HCT116 (cell line): Measurements from ENCODE around the gene COL21A1. TPM values are rescaled to one million over a fixed set of nuclear protein-coding genes. Genes with fewer than 3 reads are reported as not detected.

Experiments used
- ATAC-seq: fragments of 200-7000 bp; cut with Tn5 transposase; 2 replicates; pipeline ENCODE4 v1.9.1; 2020; ENCODE audit warnings: mild to moderate bottlenecking, moderate library complexity
- BruUV-seq: library from RNA; stranded (reverse); fragments of 400-500 nt; replicated peaks from 2 replicates; lab custom pipeline; 2021; lab: Mats Ljungman, UMichigan
- CTCF ChIA-PET: fragments of 300-600 bp; sonication (Branson Sonifier 250); formaldehyde crosslinking; loops from one replicate; lab custom pipeline; 2021; ENCODE audit warnings: antibody characterized with exemption; lab: Charles Lee
- POLR2A ChIA-PET: fragments of 300-600, 350-600 bp; sonication (Branson Sonifier 250); formaldehyde crosslinking; loops from one replicate; lab custom pipeline; 2021; ENCODE audit warnings: antibody characterized with exemption; lab: Charles Lee
- RAD21 ChIA-PET, 2 experiments: fragments of 300-600 bp; sonication (Branson Sonifier 250); formaldehyde crosslinking; loops; one replicate each; lab custom pipeline; 2023; ENCODE audit warnings: low total read pairs in 2 of 2; ENCODE audit not compliant: uncharacterized antibody in 2 of 2, unreplicated experiment in 2 of 2, low non-redundant PET in 1 of 2; lab: Charles Lee
- DNase-seq: peaks from one replicate; pipeline ENCODE4 v3.0.0-alpha.2; 2010; ENCODE audit warnings: low read depth, low spot score
- H2AFZ ChIP-seq: fragments of 200-600 bp; shearing (Covaris generic), sonication (generic); 2 replicates; pipeline ENCODE4 v1.6.1; 2017; ENCODE audit warnings: low read depth, mixed run types, mixed read lengths, antibody characterized with exemption, low read length; ENCODE audit not compliant: poor library complexity, severe bottlenecking
- H3K27ac ChIP-seq: 2 replicates; pipeline ENCODE4 v1.5.1; 2012; ENCODE audit warnings: low read depth, low read length
- H3K27me3 ChIP-seq: fragments of 200-600 bp; sonication (generic); 2 replicates; pipeline ENCODE4 v1.6.1; 2016; ENCODE audit warnings: mixed run types, low read length, mixed read lengths; ENCODE audit not compliant: insufficient read depth
- H3K36me3 ChIP-seq, 2 experiments: fragments of 200-500 bp in 1 of 2; fragments of 200-600 bp in 1 of 2; sonication (Bioruptor generic) in 1 of 2; sonication (generic) in 1 of 2; 2 replicates each; pipeline versions ENCODE4 v1.5.1 to v1.6.1; 2014 to 2016; ENCODE audit warnings: low read length in 2 of 2, inconsistent platforms in 1 of 2, mixed read lengths in 1 of 2, mixed run types in 1 of 2; ENCODE audit not compliant: insufficient read depth in 2 of 2, control insufficient read depth in 1 of 2
- H3K4me1 ChIP-seq, 2 experiments: fragments of 200-600 bp in 1 of 2; sonication (generic) in 1 of 2; 2 replicates each; pipeline versions ENCODE4 v1.5.1 to v1.6.1; 2012 to 2017; ENCODE audit warnings: low read length in 2 of 2, inconsistent platforms in 1 of 2, mild to moderate bottlenecking in 1 of 2, mixed read lengths in 1 of 2, mixed run types in 1 of 2, moderate library complexity in 1 of 2; ENCODE audit not compliant: insufficient read depth in 2 of 2, control insufficient read depth in 1 of 2
- H3K4me2 ChIP-seq: fragments of 200-600 bp; sonication (generic); 2 replicates; pipeline ENCODE4 v1.6.1; 2017; ENCODE audit warnings: mixed run types, low read length, mixed read lengths
- H3K4me3 ChIP-seq, 2 experiments: fragments of 200-600 bp in 1 of 2; sonication (generic) in 1 of 2; replicated peaks in 1 of 2; 2 replicates each; pipeline ENCODE4 v1.5.1; 2011 to 2016; ENCODE audit warnings: low read length in 2 of 2, control low read depth in 1 of 2, low read depth in 1 of 2, mild to moderate bottlenecking in 1 of 2, mixed read lengths in 1 of 2, mixed run types in 1 of 2
- H3K79me2 ChIP-seq: fragments of 200-600 bp; sonication (generic); 2 replicates; pipeline ENCODE4 v1.6.1; 2017; ENCODE audit warnings: mild to moderate bottlenecking, mixed run types, low read length, moderate library complexity, mixed read lengths; ENCODE audit not compliant: insufficient read depth
- H3K9ac ChIP-seq: fragments of 200-600 bp; sonication (generic); 2 replicates; pipeline ENCODE4 v1.6.1; 2016; ENCODE audit warnings: low read length, mixed read lengths
- H3K9me2 ChIP-seq: fragments of 200-600 bp; sonication (generic), shearing (Covaris generic); 2 replicates; pipeline ENCODE4 v1.6.1; 2017; ENCODE audit warnings: mixed run types, mild to moderate bottlenecking, moderate library complexity; ENCODE audit not compliant: insufficient read depth
- H3K9me3 ChIP-seq, 2 experiments: fragments of 200-500 bp in 1 of 2; fragments of 200-600 bp in 1 of 2; sonication (Bioruptor generic) in 1 of 2; sonication (generic) in 1 of 2; 2 replicates each; pipeline ENCODE4 v1.6.1; 2014 to 2017; ENCODE audit warnings: low read length in 2 of 2, mixed read lengths in 2 of 2, inconsistent platforms in 1 of 2, low read depth in 1 of 2, mild to moderate bottlenecking in 1 of 2, mixed run types in 1 of 2, moderate library complexity in 1 of 2; ENCODE audit not compliant: control insufficient read depth in 1 of 2, insufficient read depth in 1 of 2
- H4K20me1 ChIP-seq: fragments of 200-600 bp; sonication (generic), shearing (Covaris generic); 2 replicates; pipeline ENCODE4 v1.6.1; 2017; ENCODE audit warnings: mixed run types, mild to moderate bottlenecking, moderate library complexity; ENCODE audit not compliant: insufficient read depth
- CBX3 ChIP-seq: IDR thresholded peaks from 2 replicates; pipeline ENCODE4 v1.6.1; 2012; ENCODE audit warnings: low read depth
- EGR1 ChIP-seq: IDR thresholded peaks from 2 replicates; pipeline ENCODE4 v1.6.1; 2012; ENCODE audit warnings: low read depth
- EZH2 ChIP-seq: fragments of 200-600 bp; sonication (generic); IDR thresholded peaks from 2 replicates; pipeline ENCODE4 v1.6.1; 2017; ENCODE audit warnings: antibody characterized with exemption, mixed run types
- EZH2phosphoT487 ChIP-seq: fragments of 200-600 bp; IDR thresholded peaks from 2 replicates; pipeline ENCODE4 v1.6.1; 2018; ENCODE audit warnings: antibody characterized with exemption, borderline replicate concordance
- FOSL1 ChIP-seq: IDR thresholded peaks from 2 replicates; pipeline ENCODE4 v1.6.1; 2012; ENCODE audit warnings: low read depth
- JUND ChIP-seq: IDR thresholded peaks from 2 replicates; pipeline ENCODE4 v1.6.1; 2012
- POLR2A ChIP-seq: IDR thresholded peaks from 2 replicates; pipeline ENCODE4 v1.7.0; 2011; ENCODE audit warnings: borderline replicate concordance; ENCODE audit not compliant: insufficient read depth, insufficient read length; ENCODE audit errors: extremely low read depth
- POLR2AphosphoS5 ChIP-seq: IDR thresholded peaks from 2 replicates; pipeline ENCODE4 v1.6.1; 2011; ENCODE audit warnings: mild to moderate bottlenecking, low read depth, low read length, moderate library complexity
- RAD21 ChIP-seq: IDR thresholded peaks from 2 replicates; pipeline ENCODE4 v1.6.1; 2012; ENCODE audit warnings: low read depth, mild to moderate bottlenecking
- SIN3A ChIP-seq: IDR thresholded peaks from 2 replicates; pipeline ENCODE4 v1.6.1; 2012; ENCODE audit warnings: low read depth
- SP1 ChIP-seq: IDR thresholded peaks from 2 replicates; pipeline ENCODE4 v1.6.1; 2012; ENCODE audit warnings: low read depth
- SRF ChIP-seq: IDR thresholded peaks from 2 replicates; pipeline ENCODE4 v1.6.1; 2012; ENCODE audit warnings: low read depth
- TCF7L2 ChIP-seq: IDR thresholded peaks from 2 replicates; pipeline ENCODE4 v1.7.0; 2011; ENCODE audit warnings: borderline replicate concordance, inconsistent platforms; ENCODE audit not compliant: insufficient read depth, insufficient read length; ENCODE audit errors: extremely low read depth
- ZFX ChIP-seq: fragments of 450-650 bp; IDR thresholded peaks from 2 replicates; pipeline ENCODE4 v1.6.1; 2017
- ZNF274 ChIP-seq: fragments of 200-500 bp; sonication (Bioruptor generic); IDR thresholded peaks from 2 replicates; pipeline ENCODE4 v1.6.1; 2014; ENCODE audit warnings: mild to moderate bottlenecking, low read depth, low read length, inconsistent platforms
- intact Hi-C: fragments of 100-400 bp; cut with micrococcal nuclease; formaldehyde crosslinking; loops from 2 replicates; pipeline ENCODE4 v1.10.0; 2022
- total RNA-seq: library from RNA; stranded (reverse); gene quantifications from one replicate; pipeline ENCODE4 v1.2.1, GENCODE V29; 2021; ENCODE audit not compliant: unreplicated experiment
- TF ChIP-seq, protein P1 (sequence below), 3 experiments: fragments of 200-600 bp in 1 of 3; sonication (generic) in 1 of 3; IDR thresholded peaks in 2 of 3; conservative IDR thresholded peaks in 1 of 3; 2 replicates each; pipeline ENCODE4 v1.5.1; 2012 to 2017; ENCODE audit warnings: low read depth in 2 of 3, low read length in 2 of 3, antibody characterized with exemption in 1 of 3, borderline replicate concordance in 1 of 3, control low read depth in 1 of 3, mild to moderate bottlenecking in 1 of 3, mixed read lengths in 1 of 3, mixed run types in 1 of 3, moderate library complexity in 1 of 3; ENCODE audit not compliant: insufficient read depth in 1 of 3
- TF ChIP-seq, protein P2 (sequence below): IDR thresholded peaks from 2 replicates; pipeline ENCODE4 v1.6.1; 2012; ENCODE audit warnings: low read depth
- TF ChIP-seq, protein P3 (sequence below): IDR thresholded peaks from 2 replicates; pipeline ENCODE4 v1.6.1; 2012
- TF ChIP-seq, protein P4 (sequence below): IDR thresholded peaks from 2 replicates; pipeline ENCODE4 v1.6.1; 2012

Gene COL21A1
- total RNA-seq, 1 experiment from 2014 or later = not detected

DNA sequence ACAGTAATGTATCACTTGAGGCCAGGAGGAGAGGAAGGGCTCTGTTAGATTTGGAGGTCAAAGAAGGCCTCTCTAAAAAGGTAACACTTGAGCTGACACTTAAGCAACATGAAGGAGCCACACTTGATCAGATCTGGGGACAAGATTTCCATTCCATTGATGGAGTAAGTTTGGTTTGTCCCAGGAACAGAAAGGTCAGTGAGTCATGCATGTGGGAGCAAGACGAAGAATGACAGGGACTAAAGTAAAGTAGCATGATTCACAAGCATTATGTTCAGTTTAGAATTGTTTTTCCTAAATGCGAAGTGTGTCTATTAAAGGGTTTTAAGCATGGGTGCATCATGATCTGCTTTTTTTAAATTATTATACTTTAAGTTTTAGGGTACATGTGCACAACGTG, 47.4 kb downstream of the COL21A1 start (continued):
- no peak for TF ChIP-seq EGR1
- TF ChIP-seq TCF7L2 = no peak
- no peak for TF ChIP-seq ZNF274

DNA sequence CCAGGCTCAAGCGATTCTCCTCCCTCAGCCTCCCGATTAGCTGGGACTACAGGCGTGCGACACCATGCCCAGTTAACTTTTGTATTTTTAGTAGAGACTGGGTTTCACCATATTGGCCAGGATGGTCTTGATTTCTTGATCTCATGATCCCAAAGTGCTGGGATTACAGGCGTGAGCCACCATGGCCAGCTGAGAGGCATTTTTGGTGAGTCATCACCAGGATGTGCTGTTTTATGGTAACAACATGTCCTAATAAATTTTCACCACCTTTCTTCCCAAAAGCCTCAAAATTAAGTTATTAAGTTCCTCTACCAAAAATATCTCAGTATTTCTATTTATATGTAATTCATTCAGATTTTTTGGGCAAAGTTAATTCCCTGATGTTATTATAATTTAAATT, 53.5 kb downstream of the COL21A1 start:
- H3K27ac ChIP-seq = no peak overlapping the region
- TF ChIP-seq, protein P1, sequence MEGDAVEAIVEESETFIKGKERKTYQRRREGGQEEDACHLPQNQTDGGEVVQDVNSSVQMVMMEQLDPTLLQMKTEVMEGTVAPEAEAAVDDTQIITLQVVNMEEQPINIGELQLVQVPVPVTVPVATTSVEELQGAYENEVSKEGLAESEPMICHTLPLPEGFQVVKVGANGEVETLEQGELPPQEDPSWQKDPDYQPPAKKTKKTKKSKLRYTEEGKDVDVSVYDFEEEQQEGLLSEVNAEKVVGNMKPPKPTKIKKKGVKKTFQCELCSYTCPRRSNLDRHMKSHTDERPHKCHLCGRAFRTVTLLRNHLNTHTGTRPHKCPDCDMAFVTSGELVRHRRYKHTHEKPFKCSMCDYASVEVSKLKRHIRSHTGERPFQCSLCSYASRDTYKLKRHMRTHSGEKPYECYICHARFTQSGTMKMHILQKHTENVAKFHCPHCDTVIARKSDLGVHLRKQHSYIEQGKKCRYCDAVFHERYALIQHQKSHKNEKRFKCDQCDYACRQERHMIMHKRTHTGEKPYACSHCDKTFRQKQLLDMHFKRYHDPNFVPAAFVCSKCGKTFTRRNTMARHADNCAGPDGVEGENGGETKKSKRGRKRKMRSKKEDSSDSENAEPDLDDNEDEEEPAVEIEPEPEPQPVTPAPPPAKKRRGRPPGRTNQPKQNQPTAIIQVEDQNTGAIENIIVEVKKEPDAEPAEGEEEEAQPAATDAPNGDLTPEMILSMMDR (IDR thresholded peaks at IDR 0.05 in 2 of 3, conservative IDR thresholded peaks at IDR 0.05 in 1 of 3; ENCODE audit: borderline replicate concordance in 1 of 3, insufficient read depth in 1 of 3, low read depth in 2 of 3, low read length in 2 of 3) = no peak
- TF ChIP-seq EZH2 (no peak), TCF7L2 (no peak), SRF (no peak), SP1 (no peak), EGR1 (no peak), EZH2phosphoT487 (no peak), CBX3 (no peak), JUND (no peak), POLR2A (no peak), FOSL1 (no peak), RAD21 (no peak), POLR2AphosphoS5 (no peak), ZFX (no peak), SIN3A (no peak)
- TF ChIP-seq, protein P2, sequence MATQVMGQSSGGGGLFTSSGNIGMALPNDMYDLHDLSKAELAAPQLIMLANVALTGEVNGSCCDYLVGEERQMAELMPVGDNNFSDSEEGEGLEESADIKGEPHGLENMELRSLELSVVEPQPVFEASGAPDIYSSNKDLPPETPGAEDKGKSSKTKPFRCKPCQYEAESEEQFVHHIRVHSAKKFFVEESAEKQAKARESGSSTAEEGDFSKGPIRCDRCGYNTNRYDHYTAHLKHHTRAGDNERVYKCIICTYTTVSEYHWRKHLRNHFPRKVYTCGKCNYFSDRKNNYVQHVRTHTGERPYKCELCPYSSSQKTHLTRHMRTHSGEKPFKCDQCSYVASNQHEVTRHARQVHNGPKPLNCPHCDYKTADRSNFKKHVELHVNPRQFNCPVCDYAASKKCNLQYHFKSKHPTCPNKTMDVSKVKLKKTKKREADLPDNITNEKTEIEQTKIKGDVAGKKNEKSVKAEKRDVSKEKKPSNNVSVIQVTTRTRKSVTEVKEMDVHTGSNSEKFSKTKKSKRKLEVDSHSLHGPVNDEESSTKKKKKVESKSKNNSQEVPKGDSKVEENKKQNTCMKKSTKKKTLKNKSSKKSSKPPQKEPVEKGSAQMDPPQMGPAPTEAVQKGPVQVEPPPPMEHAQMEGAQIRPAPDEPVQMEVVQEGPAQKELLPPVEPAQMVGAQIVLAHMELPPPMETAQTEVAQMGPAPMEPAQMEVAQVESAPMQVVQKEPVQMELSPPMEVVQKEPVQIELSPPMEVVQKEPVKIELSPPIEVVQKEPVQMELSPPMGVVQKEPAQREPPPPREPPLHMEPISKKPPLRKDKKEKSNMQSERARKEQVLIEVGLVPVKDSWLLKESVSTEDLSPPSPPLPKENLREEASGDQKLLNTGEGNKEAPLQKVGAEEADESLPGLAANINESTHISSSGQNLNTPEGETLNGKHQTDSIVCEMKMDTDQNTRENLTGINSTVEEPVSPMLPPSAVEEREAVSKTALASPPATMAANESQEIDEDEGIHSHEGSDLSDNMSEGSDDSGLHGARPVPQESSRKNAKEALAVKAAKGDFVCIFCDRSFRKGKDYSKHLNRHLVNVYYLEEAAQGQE = no peak
- TF ChIP-seq, protein P3, sequence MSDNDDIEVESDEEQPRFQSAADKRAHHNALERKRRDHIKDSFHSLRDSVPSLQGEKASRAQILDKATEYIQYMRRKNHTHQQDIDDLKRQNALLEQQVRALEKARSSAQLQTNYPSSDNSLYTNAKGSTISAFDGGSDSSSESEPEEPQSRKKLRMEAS = no peak
- TF ChIP-seq, protein P4, sequence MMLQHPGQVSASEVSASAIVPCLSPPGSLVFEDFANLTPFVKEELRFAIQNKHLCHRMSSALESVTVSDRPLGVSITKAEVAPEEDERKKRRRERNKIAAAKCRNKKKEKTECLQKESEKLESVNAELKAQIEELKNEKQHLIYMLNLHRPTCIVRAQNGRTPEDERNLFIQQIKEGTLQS = no peak
- TF ChIP-seq, all 23 proteins: peak for 0
- H3K4me2 ChIP-seq = no peak overlapping the region
- H3K4me1 ChIP-seq = no peaks in the 10 kb centered on the region
- H3K9ac ChIP-seq = no peak overlapping the region
- ChIA-PET RAD21 (no interaction called here), POLR2A (no interaction called here), CTCF (no interaction called here)
- no peaks in the 10 kb centered on the region for H3K27me3 ChIP-seq
- intact Hi-C loops = no loop called here
- no peaks in the 10 kb centered on the region for H3K9me3 ChIP-seq
- no peaks in the 10 kb centered on the region for H4K20me1 ChIP-seq
- no peak overlapping the region for H3K4me3 ChIP-seq
- DNase-seq (no peak), ATAC-seq (no peak)
- no TSS peak for BruUV-seq
- no peaks in the 10 kb centered on the region for H3K79me2 ChIP-seq
- no peaks in the 10 kb centered on the region for H3K9me2 ChIP-seq
- no peak overlapping the region for H2AFZ ChIP-seq
- no peaks in the 10 kb centered on the region for H3K36me3 ChIP-seq
